Endometrial microvascular endothelial cells (primary cell): ENCODE data around the gene ARSG. TPM values are rescaled to one million over a fixed set of nuclear protein-coding genes. Genes with fewer than 3 reads are reported as not detected.
"Not testable (repeated sequence)": the region's sequence is repeated elsewhere in the genome, so short reads cannot be mapped to it uniquely, and the experiment has no call there.

ENCODE experiments used
- in situ Hi-C: cut with HindIII; loops from 2 replicates; pipeline ENCODE4 v1.10.0; 2017; ENCODE audit warnings: low sequenced_read_pairs, low pct_unique_long_range_greater_than_20kb; ENCODE audit errors: inconsistent ontology term
- total RNA-seq: library from RNA; depleted of rRNA; stranded (reverse); fragments of >200 nt; gene quantifications from one replicate; pipeline ENCODE4 v1.2.3, GENCODE V29; 2015; ENCODE audit errors: inconsistent ontology term

Gene ARSG
- total RNA-seq, 1 donor from 2014 or later, result 4.7 TPM

GRCh38 chr17:68299817-68300216 is 8.5 kb downstream of the ARSG start:
- in situ Hi-C loops, result no loop called here

GRCh38 chr17:68301438-68301959 is 10.2 kb downstream of the ARSG start:
- in situ Hi-C loops, result no loop called here

- in situ Hi-C loops, result no loop called here
Measured at GRCh38 chr17:68302066-68302564, 10.8 kb downstream of the ARSG start.

GRCh38 chr17:68302666-68303065 is 11.4 kb downstream of the ARSG start:
- in situ Hi-C loops, result no loop called here

GRCh38 chr17:68304706-68305105 is 13.4 kb downstream of the ARSG start:
- in situ Hi-C loops, result no loop called here

- in situ Hi-C loops, result no loop called here
Measured at GRCh38 chr17:68305142-68305541, 13.8 kb downstream of the ARSG start.

GRCh38 chr17:68306819-68307218 is 15.5 kb downstream of the ARSG start:
- in situ Hi-C loops, result no loop called here

- in situ Hi-C loops, result no loop called here
Measured at GRCh38 chr17:68307443-68307842, 16.1 kb downstream of the ARSG start.

GRCh38 chr17:68308486-68308885 is 17.2 kb downstream of the ARSG start:
- in situ Hi-C loops, result not testable (repeated sequence)

GRCh38 chr17:68309066-68309670 is 17.9 kb downstream of the ARSG start:
- in situ Hi-C loops, result not testable (repeated sequence)

GRCh38 chr17:68310152-68310551 is 18.9 kb downstream of the ARSG start:
- in situ Hi-C loops, result no loop called here

GRCh38 chr17:68314916-68315535 is 23.7 kb downstream of the ARSG start:
- in situ Hi-C loops, result no loop called here

- in situ Hi-C loops, result no loop called here
Measured at GRCh38 chr17:68315930-68316329, 24.6 kb downstream of the ARSG start.

- in situ Hi-C loops, result no loop called here
Measured at GRCh38 chr17:68317458-68317857, 26.2 kb downstream of the ARSG start.

GRCh38 chr17:68318103-68318991 is 27.1 kb downstream of the ARSG start:
- in situ Hi-C loops, result no loop called here

GRCh38 chr17:68319410-68320162 is 28.3 kb downstream of the ARSG start:
- in situ Hi-C loops, result no loop called here

- in situ Hi-C loops, result no loop called here
Measured at GRCh38 chr17:68320311-68320865, 29.1 kb downstream of the ARSG start.

GRCh38 chr17:68320943-68321555 is 29.8 kb downstream of the ARSG start:
- in situ Hi-C loops, result no loop called here
